Right lung (tissue), 5 donors: ENCODE results near the gene NBPF3. TPM values are rescaled to one million over a fixed set of nuclear protein-coding genes. Genes with fewer than 3 reads are reported as not detected.
"Not testable (repeated sequence)": the region's sequence is repeated elsewhere in the genome, so short reads cannot be mapped to it uniquely, and the experiment has no call there.

Source experiments
- DNase-seq, 2 donors: peaks; one replicate each; pipeline ENCODE4 v3.0.0-alpha.2; 2013
- polyA plus RNA-seq, 5 donors: library from polyadenylated mRNA; unstranded; fragments of 120-200 nt; gene quantifications; one replicate each; pipeline versions ENCODE4 v1.2.1 to v1.2.3, GENCODE V29; 2013; ENCODE audit warnings: inconsistent platforms in 1 of 5, low replicate concordance in 1 of 5; ENCODE audit not compliant: insufficient read length in 5 of 5, insufficient read depth in 1 of 5

Gene NBPF3
- polyA plus RNA-seq, 5 donors: 11.4 to 23.3 (median 19.2) TPM

- no peak for DNase-seq
These were observed 77.9 kb downstream of the NBPF3 start for GRCh38 chr1:21517660-21518480.

- no peak for DNase-seq
These were observed 79.0 kb downstream of the NBPF3 start for GRCh38 chr1:21518774-21519455.

- not testable (repeated sequence) for DNase-seq
These were observed 79.6 kb downstream of the NBPF3 start for GRCh38 chr1:21519486-21520070.

GRCh38 chr1:21520899-21521716 is 81.2 kb downstream of the NBPF3 start:
- no peak for DNase-seq

DNA sequence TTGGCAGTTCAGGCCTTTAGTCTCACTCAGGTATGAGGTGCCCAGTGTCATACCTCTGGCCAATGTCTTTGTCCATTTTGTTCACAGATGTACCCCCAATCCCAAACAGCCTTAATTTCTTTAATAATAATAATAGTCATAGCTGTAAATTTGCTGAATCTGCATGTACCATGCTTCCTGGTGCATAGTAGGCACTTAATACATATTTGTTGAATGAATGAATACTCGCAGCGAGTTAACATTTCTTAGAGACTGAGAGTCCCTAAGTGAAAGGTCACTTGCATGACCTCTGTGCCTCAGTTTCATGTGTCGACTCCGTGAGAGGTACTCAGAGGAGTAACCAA is 81.8 kb downstream of the NBPF3 start:
- no peak for DNase-seq

DNA sequence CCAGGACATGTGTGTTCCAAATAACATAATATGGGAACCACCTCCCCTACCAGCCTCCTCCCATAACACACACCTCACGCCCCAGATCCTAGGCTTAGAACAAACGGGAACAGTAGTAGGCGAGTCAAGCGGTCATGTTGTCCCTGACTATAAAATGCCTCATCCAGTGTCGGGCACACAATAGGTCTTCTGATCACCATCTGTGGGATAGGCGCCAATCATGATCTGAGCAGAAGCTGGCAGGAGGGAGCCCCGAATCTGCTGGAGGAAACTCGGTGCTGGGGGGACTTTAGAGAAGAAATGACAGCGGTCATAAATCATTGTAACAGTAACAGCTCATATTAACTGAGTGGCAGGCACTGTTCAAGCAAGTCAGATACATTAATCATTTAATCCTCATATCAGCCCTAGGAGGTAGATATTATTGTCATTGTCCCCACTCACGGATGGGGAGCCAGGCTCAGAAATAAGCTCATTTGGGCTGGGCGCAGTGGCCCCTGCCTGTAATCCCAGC is 82.6 kb downstream of the NBPF3 start:
- no peak for DNase-seq

- no peak for DNase-seq
These were observed 83.4 kb downstream of the NBPF3 start for GRCh38 chr1:21523297-21523813.

DNA sequence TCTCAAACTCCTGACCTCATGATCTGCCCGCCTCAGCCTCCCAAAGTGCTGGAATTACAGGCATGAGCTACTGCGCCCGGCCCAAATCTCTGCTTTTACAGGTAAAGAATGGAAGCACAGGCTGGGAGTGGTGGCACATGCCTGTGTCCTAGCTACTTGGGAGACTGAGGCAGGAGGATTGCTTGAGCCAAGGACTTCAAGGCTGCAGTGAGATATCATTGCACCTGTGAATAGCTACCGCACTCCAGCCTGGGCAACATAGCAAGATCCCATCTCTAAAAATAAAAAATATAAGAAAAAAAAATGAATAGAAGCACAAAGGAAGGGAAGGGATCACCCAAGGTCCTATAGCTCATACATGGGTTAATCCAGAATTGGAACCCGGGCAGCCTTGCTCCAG is 84.3 kb downstream of the NBPF3 start:
- DNase-seq: no peak

DNA sequence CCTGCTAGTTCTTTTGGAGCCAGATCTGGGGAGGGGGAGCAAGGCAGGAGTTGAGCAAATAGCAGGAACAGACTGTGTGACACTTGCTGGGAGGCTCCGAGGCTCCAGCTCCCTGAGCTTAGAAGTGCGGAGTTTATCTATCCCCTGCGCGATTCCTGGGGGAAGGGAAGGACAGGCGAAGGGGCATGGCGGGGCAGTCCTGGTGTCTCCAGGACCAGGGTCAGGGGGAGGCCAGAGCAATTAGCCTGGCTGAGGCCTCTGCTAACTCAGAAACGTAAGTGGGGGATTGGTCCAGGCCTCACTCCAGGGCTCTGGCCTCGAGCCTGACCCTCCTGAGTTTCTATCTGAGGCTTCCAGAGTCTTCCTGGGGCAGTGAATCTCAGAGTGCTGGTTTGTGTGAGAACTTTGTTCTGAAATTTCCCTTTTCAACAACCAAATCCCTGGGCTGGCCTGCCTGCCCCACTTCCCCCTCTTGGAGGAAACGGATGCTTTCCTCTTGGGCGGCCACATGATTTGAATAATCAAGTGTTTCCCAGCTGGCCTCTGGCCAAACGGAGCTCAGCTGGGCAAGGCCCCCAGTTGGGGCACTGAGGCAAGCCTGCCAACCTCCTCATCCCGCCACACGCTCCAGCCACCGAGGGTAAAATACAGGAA is 84.9 kb downstream of the NBPF3 start:
- DNase-seq: no peak

- DNase-seq: no peak
These were observed 85.4 kb downstream of the NBPF3 start for GRCh38 chr1:21525340-21525717.

- DNase-seq: no peak
These were observed 86.5 kb downstream of the NBPF3 start for GRCh38 chr1:21526441-21526840.

GRCh38 chr1:21530368-21531016 is 90.6 kb downstream of the NBPF3 start:
- no peak for DNase-seq

- DNase-seq: no peak
These were observed 91.3 kb downstream of the NBPF3 start for GRCh38 chr1:21531241-21531640.

GRCh38 chr1:21532496-21532895 is 92.6 kb downstream of the NBPF3 start:
- no peak for DNase-seq

DNA sequence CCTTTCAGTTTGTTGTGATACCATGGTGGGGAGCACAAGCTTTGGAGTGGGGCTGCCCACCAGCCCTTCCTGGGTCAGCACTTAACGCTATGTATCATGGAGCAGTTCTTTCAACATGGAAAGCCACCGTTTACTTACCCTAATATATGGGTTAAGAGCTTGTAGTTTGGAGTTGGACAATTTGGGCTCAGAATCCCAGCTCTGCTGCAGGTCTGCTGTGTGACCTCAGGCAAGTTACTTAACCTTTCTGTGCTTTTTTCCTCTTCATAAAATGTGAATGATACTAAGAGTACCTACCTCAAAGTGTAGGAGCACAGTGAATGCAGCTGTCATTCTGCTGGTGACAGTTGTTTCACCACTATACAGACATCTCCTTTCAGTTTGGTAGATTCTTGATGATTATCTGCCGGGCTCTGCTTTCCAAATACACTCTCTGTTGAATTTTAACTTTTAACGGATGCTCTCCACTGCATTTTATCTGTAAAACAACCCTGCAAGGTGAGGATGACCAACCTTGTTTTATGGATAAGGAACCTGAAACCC is 93.1 kb downstream of the NBPF3 start:
- DNase-seq: no peak

GRCh38 chr1:21534146-21534545 is 94.2 kb downstream of the NBPF3 start:
- DNase-seq: no peak
